Myocyte (in vitro differentiated cells): ENCODE measurements around the gene NTM. TPM values are rescaled to one million over a fixed set of nuclear protein-coding genes. Genes with fewer than 3 reads are reported as not detected.

Experiments used
- DNase-seq: peaks from one replicate; pipeline ENCODE4 v3.0.0-alpha.2; 2012; ENCODE audit warnings: low read depth
- total RNA-seq: library from RNA; depleted of rRNA; stranded (reverse); fragments of >200 nt; gene quantifications from 2 replicates; pipeline ENCODE4 v1.2.3, GENCODE V29; 2014

The NTM gene
- total RNA-seq, 1 donor from 2014 or later = 41.5 TPM

- no peak for DNase-seq
Measured at GRCh38 chr11:131638889-131639288, 268.5 kb downstream of the NTM start.

GRCh38 chr11:131640320-131640719 lies 269.9 kb downstream of the NTM start:
- DNase-seq = no peak

- DNase-seq = no peak
Measured at GRCh38 chr11:131642756-131643531, 272.5 kb downstream of the NTM start.

GRCh38 chr11:131644204-131644795 lies 273.9 kb downstream of the NTM start:
- no peak for DNase-seq

DNA sequence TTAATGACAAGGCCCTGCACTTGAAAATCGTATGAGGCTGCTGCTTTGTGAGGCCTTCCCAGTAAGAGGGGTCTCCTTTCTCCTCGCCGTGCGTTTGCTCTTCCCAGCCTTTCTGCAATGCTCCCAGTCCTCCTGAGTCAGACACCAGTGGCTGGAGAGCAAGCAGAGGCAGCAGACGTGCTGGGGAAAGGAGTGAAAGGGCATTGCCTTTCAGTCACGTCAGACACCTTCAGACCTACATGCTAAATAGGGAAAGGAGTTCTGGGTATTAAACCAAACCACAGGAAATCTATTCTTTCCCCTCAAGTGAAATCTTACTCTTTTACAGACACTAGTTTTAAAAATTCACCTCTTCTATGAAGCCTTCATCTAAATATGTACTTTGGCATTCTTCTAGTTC lies 274.8 kb downstream of the NTM start:
- no peak for DNase-seq

DNA sequence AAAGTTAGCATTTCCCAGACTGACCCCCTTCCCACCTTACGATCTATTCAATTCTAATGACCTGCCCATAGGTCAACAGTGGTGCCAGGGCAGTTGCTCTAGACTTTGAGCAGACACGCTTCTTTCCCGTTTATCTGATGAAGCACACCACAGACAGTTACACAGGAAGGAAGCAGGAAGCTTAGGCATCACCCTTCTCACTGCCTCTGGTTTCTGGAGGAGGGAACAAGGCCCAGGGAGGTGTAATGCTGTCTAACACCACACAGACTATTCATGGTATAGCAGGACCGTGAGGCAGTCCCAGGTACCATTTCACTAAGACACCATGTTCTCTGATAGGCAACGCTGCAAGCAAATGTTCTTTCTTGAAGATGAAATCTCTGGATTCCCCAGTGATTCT lies 279.4 kb downstream of the NTM start:
- DNase-seq = no peak

DNA sequence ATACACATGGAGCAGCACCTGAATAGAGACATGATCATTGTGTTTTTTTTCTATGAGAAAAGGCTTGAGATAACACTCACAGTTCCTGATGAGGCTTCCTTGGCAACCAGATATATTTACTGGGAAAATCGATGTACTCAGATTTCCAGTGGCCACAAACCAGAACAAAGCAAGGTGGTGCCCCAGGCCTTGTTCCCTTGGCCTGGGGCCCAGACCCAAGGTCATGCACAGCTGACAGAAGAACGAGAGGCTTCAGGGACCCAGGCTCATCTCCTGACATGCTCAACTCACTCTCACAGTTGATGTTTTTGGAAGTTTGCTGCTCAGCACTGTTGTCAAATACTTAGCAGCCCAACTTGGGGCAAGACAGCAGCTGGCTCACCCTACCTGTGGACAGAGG lies 281.8 kb downstream of the NTM start:
- peak; percentile 59 for DNase-seq

- no peak for DNase-seq
Measured at GRCh38 chr11:131653260-131653659, 282.8 kb downstream of the NTM start.

DNA sequence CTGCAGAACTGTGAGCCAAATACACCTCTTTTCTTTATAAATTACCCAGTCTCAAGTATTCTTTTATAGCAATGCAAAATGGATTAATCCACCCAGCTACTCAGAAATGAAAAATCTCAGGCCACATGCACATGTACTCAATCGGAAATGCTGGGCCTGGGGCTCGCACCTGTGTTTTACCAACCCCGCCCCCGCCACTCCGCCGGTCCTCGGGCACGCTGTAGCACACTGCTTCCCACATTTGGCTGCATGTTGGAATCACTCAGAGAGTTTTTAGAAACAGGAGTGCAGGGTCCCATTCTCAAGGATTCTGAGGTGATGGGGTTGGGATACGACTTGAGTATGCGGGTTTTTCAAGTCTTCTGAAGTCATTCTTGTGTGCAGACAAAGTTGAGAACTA lies 284.4 kb downstream of the NTM start:
- no peak for DNase-seq

DNA sequence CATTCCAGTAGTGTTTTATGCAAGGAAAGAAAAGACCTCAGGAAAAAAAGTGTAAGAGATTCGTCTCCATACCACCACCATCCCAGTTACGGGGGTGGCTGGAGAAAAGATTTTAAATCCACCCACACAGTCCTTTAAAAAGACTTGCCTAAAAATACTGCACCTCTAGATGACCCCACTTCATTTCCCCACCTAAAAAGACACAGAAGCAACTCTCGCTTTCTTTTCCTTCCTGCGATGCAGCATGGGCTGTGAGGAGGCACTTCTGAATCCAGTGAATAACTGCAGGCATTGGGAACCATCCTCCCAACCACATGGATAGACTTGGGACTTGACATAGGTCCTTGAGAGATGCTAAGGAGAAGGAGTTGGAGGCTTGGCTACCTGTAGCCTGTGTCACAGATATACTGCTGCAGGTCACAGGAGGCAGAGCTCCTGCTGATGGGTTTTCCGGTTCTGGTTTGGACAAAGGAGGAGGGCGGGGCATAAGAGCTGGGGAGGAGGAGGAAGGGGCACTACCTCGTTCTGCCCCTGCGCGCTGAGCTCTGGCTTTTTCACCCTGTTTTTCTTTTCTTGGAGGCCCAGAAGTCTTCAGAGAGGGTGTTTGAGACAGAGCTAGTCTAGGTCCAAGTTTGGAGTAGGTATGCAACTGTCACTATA lies 285.9 kb downstream of the NTM start:
- DNase-seq = no peak

GRCh38 chr11:131656839-131657211 lies 286.4 kb downstream of the NTM start:
- no peak for DNase-seq

GRCh38 chr11:131658414-131658813 lies 288.0 kb downstream of the NTM start:
- DNase-seq = no peak

GRCh38 chr11:131658952-131659351 lies 288.5 kb downstream of the NTM start:
- DNase-seq = peak; percentile 41

DNA sequence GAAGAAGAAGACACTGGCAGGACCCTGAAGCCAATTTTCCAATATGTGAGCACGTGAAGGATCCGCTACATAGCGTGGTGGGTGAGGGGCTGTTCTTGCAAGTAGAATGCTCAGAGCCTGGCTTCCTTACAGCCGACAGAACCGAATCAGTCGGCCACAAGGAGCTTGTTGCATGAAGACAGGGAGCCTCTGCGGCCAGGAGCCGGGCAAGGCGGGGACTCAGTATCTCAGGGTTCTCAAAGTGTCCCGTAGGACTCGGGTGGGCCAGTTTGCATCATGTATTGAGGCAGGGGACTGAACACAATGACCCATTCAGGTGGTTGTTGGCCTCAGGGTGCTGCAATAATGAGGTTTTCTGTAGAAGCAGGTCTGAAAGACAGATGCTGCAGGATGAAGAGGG lies 289.5 kb downstream of the NTM start:
- no peak for DNase-seq

- DNase-seq = peak; percentile 19
Measured at GRCh38 chr11:131661132-131661531, 290.7 kb downstream of the NTM start.

DNA sequence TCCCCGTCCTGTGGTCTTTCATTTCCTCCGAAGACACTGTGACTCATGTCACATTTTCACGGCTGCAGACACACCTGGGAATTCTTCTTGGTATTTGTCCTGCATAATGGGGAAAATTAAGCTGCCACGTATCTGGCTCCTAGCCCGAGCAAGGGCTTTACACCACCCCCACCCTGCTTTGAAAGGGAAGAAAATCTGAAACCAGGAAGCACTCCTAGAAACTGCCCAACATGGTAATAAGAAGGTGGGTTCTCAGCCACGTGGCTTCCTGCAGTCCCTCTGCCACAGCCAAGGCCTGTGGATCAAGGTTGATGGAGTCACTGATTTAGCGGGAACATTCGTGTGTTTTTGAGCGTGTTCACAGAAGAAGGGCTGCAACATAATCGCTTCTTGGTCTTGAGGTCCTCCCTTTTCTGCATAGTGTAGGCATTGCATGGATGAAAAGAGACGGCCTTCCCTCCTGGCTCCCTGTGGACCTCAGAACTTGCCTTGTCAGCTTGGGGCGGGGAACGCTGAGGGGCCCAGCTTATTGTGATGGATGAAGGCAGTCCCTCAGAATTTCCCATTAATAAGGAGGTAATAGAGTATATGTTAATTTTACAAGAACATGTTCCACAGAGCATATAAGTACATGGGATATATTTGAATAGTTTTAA lies 292.0 kb downstream of the NTM start:
- DNase-seq = no peak

- no peak for DNase-seq
Measured at GRCh38 chr11:131662993-131663392, 292.6 kb downstream of the NTM start.

GRCh38 chr11:131663405-131664200 lies 293.2 kb downstream of the NTM start:
- no peak for DNase-seq

- no peak for DNase-seq
Measured at GRCh38 chr11:131664293-131664692, 293.9 kb downstream of the NTM start.

- no peak for DNase-seq
Measured at GRCh38 chr11:131664816-131665215, 294.4 kb downstream of the NTM start.

DNA sequence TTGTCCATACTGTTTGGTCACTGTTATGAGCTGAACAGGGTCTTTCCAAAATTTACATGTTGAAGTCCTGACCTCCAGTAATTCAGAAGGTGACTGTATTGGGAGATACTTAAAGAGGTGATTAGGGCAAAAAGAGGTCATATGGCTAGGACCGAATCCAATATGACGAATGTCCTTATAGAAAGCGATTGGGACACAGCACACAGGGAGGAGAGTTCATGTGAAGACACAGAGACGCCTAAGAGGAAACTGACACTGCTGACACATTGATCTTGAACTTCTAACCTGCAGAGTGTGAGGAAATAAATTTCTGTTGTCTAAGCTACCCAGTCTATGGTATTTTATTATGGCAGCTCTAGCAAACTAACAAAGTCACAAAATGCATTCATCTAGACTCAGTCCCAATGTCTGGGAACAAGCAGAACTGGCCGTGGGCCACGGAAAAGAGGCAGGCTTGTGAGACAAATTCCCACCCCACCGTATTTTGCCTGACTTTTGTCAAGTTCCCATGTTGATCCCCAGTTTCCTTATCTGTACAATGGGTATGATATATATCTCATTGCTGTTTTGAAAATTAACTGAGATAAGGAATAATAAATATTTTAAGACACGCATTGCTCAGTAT lies 295.0 kb downstream of the NTM start:
- no peak for DNase-seq
